ENCODE results near the gene ZBTB17.

ZBTB17 gene

DNA sequence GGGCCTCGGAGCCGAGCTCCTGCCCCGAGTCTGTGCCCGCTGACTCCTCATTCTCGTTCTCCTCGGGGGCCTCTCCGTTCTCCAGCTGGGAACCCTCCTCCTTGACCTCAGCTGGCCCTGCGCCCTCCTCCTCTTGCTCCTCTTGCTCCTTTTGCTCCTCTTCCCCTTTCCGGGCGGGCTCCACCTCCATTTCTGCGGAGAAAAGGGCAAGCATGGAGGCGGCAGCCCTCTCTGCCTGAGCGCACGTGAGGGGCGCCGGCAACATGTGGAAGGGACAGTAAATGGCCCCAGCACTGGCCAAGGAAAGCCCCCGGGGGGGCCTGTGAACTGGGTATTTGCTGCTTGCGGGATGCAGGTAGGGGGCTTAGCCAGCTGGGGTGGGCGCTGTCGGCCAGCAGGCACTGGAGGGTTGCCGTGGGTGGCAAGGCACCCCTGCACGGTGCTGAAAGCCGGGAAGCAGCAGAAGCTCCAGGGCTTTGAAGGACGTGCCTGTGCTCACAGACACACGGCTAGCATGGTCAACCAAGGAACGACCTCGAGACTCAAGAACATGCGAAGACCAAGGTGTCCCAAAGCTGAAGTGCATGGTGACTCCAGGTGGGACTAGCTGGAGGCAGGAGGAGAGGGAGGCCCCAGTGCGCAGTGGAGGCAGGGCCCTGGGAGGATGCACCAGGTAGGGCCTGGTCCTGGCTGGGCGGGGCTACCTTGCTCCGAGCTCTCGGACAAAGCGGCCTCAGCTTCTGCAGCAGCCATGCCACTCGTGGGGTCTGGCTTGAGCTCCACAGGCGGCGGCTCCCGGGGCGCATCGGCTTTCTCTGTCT lies 30.7 kb downstream of the ZBTB17 start:
- no peak for TF ChIP-seq ZNF274 (IDR thresholded peaks at IDR 0.05; ENCODE audit: low read depth, low read length)
- H3K4me3 ChIP-seq (ENCODE audit: low read length): no peak overlapping the region

GRCh38 chr1:15944308-15945010 lies 31.4 kb downstream of the ZBTB17 start:
- no peak overlapping the region for H3K4me3 ChIP-seq (ENCODE audit: low read length)
- TF ChIP-seq ZNF274 (IDR thresholded peaks at IDR 0.05; ENCODE audit: low read depth, low read length): no peak

DNA sequence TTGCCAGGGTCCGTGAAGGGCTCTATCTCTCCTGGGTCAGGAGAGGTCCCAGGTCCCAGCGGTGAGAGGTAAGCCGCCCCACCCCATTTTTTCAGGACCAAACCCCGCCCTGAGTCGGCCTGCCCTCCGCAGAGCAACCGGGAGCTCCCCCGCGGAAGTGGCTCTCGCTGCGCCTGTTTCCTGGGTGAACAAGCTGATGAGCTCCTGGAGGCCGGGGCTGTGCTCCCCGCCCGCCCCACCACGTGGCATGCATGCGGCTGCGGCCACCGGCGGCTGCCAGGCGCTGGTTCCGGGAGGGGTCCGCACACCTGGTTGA lies 32.0 kb downstream of the ZBTB17 start:
- H3K4me3 ChIP-seq (ENCODE audit: low read length): no peak overlapping the region
- TF ChIP-seq ZNF274 (IDR thresholded peaks at IDR 0.05; ENCODE audit: low read depth, low read length): no peak

GRCh38 chr1:15943328-15943991 lies 32.4 kb downstream of the ZBTB17 start:
- no peak overlapping the region for H3K4me3 ChIP-seq (ENCODE audit: low read length)
- no peak for TF ChIP-seq ZNF274 (IDR thresholded peaks at IDR 0.05; ENCODE audit: low read depth, low read length)

GRCh38 chr1:15942661-15943327 lies 33.1 kb downstream of the ZBTB17 start:
- H3K4me3 ChIP-seq (ENCODE audit: low read length): no peak overlapping the region
- TF ChIP-seq ZNF274 (IDR thresholded peaks at IDR 0.05; ENCODE audit: low read depth, low read length): no peak

- no peak for TF ChIP-seq ZNF274 (IDR thresholded peaks at IDR 0.05; ENCODE audit: low read depth, low read length)
- H3K4me3 ChIP-seq (ENCODE audit: low read length): no peak overlapping the region
Measured at GRCh38 chr1:15941899-15942660, 33.8 kb downstream of the ZBTB17 start.

GRCh38 chr1:15941044-15941840 lies 34.7 kb downstream of the ZBTB17 start:
- H3K4me3 ChIP-seq (ENCODE audit: low read length): no peak overlapping the region
- no peak for TF ChIP-seq ZNF274 (IDR thresholded peaks at IDR 0.05; ENCODE audit: low read depth, low read length)

GRCh38 chr1:15940110-15941043 lies 35.5 kb downstream of the ZBTB17 start:
- TF ChIP-seq ZNF274 (IDR thresholded peaks at IDR 0.05; ENCODE audit: low read depth, low read length): no peak
- H3K4me3 ChIP-seq (ENCODE audit: low read length): no peak overlapping the region

DNA sequence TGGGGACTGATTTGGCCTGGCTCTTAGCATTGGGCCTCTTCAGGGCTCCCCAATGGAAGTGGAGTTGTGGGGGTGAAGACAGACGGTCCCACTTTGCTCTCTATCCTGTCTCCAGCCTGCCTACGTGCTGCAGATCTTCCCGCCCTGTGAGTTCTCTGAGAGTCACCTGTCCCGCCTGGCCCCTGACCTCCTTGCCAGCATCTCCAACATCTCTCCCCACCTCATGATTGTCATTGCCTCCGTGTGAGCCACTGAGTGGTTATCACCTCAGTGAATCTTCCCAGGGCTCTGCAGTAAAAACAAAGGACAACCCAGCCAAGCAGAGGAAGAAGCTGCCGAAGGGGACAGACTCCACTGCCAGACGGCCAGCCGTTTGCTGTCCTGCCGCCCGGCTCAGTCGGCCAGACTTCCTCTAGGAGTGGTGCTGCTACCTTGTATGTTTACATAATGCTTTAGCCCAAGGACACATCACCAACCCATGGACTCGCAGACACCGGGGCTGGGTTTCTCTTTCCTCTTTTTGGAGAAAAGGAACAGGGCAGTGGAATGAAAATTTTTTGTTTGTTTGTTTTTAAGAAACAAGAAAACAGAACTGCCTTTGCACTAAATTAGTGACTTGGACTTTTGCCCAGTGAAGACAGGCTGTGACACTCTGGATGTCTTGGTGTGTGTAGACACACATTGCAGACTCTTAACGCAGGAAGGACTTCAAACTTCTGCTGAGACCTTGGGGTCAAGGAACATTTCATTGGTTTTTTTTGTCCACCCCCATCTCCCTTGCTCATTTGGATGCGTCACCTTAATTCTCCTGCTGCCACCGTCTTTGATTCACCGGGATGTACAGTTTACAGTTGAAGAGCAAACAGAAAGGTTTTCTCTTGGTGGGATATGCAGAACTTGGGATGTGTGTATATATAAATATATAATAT lies 36.5 kb downstream of the ZBTB17 start:
- no peak for TF ChIP-seq ZNF274 (IDR thresholded peaks at IDR 0.05; ENCODE audit: low read depth, low read length)
- no peak overlapping the region for H3K4me3 ChIP-seq (ENCODE audit: low read length)

- no peak overlapping the region for H3K4me3 ChIP-seq (ENCODE audit: low read length)
- TF ChIP-seq ZNF274 (IDR thresholded peaks at IDR 0.05; ENCODE audit: low read depth, low read length): no peak
Measured at GRCh38 chr1:15938628-15939161, 37.2 kb downstream of the ZBTB17 start.

DNA sequence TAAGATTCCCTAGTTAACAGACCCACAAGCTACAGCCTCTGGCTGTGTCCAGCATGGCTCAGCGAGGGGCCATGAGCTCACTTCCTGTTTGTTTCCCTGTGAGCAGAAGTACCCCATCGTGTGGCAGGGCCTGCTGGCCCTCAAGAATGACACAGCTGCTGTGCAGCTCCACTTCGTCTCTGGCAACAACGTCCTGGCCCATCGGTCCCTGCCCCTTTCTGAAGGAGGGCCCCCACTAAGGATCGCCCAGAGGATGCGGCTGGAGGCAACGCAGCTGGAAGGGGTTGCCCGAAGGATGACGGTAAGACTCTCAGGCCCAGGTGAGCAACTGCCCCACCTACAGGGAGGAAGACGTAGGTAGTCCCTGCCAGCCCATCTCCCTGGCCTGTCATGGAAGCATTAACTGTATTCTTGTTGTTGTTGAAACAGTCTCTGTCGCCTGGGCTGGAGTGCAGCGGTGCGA lies 38.2 kb downstream of the ZBTB17 start:
- TF ChIP-seq ZNF274 (IDR thresholded peaks at IDR 0.05; ENCODE audit: low read depth, low read length): no peak
- no peak overlapping the region for H3K4me3 ChIP-seq (ENCODE audit: low read length)

Measured in GM08714 (cell line).